IMR-90 (cell line): ENCODE data around the gene NSL1. TPM values are rescaled to one million over a fixed set of nuclear protein-coding genes. Genes with fewer than 3 reads are reported as not detected.

Experiments used
- ATAC-seq: fragments of 200-7000 bp; cut with Tn5 transposase; 2 replicates; pipeline ENCODE4 v1.9.1; 2020; ENCODE audit warnings: low read depth, mild to moderate bottlenecking, moderate library complexity
- BruUV-seq: library from RNA; stranded (reverse); fragments of 400-500 nt; replicated peaks from 2 replicates; lab custom pipeline; 2021; lab: Mats Ljungman, UMichigan
- CTCF ChIA-PET: fragments of 300-600 bp; formaldehyde crosslinking; extraction: SDS; loops from one replicate; lab custom pipeline; 2021; ENCODE audit warnings: antibody characterized with exemption; lab: Yijun Ruan, JAX
- POLR2A ChIA-PET: fragments of 300-600 bp; sonication (Branson Sonifier 250); formaldehyde crosslinking; loops from one replicate; lab custom pipeline; 2022; ENCODE audit warnings: antibody characterized with exemption; ENCODE audit not compliant: unreplicated experiment; lab: Charles Lee
- DNase-seq: peaks from one replicate; pipeline ENCODE4 v3.0.0; 2013
- H2AFZ ChIP-seq: replicated peaks from 2 replicates; pipeline ENCODE3; 2013; ENCODE audit warnings: low read length, mild to moderate bottlenecking; ENCODE audit not compliant: poor library complexity
- H2AK5ac ChIP-seq: 2 replicates; pipeline ENCODE4 v1.6.1; 2013; ENCODE audit warnings: low read depth, low read length, inconsistent platforms
- H2AK9ac ChIP-seq: replicated peaks from 2 replicates; pipeline ENCODE3; 2013; ENCODE audit warnings: mild to moderate bottlenecking, low read depth, low read length, moderate library complexity; ENCODE audit not compliant: poor library complexity
- H2BK120ac ChIP-seq: 2 replicates; pipeline ENCODE4 v1.6.1; 2013; ENCODE audit warnings: low read depth, low read length, inconsistent platforms
- H2BK15ac ChIP-seq: 3 replicates; pipeline ENCODE4 v1.6.1; 2013; ENCODE audit warnings: low read depth, low read length, inconsistent platforms
- H2BK20ac ChIP-seq: 2 replicates; pipeline ENCODE4 v1.6.1; 2013; ENCODE audit warnings: low read depth, mild to moderate bottlenecking, inconsistent platforms, low read length, moderate library complexity
- H2BK5ac ChIP-seq: 2 replicates; pipeline ENCODE4 v1.6.1; 2013; ENCODE audit warnings: mild to moderate bottlenecking, low read depth, low read length, inconsistent platforms; ENCODE audit not compliant: poor library complexity, severe bottlenecking
- H3K14ac ChIP-seq: replicated peaks from 2 replicates; pipeline ENCODE4 v1.6.1; 2013; ENCODE audit warnings: low read depth, low read length, inconsistent platforms
- H3K18ac ChIP-seq: 2 replicates; pipeline ENCODE4 v1.6.1; 2013; ENCODE audit warnings: low read depth, low read length, control low read depth
- H3K23ac ChIP-seq: 2 replicates; pipeline ENCODE4 v1.6.1; 2013; ENCODE audit warnings: low read depth, low read length, inconsistent platforms
- H3K27ac ChIP-seq: 2 replicates; pipeline ENCODE4 v1.5.1; 2013; ENCODE audit warnings: mild to moderate bottlenecking, control low read depth, low read length; ENCODE audit not compliant: insufficient read depth
- H3K27me3 ChIP-seq: 2 replicates; pipeline ENCODE4 v1.6.1; 2013; ENCODE audit warnings: low read length; ENCODE audit not compliant: control insufficient read depth, insufficient read depth
- H3K36me3 ChIP-seq: 2 replicates; pipeline ENCODE4 v1.6.1; 2013; ENCODE audit warnings: low read length, mixed read lengths; ENCODE audit not compliant: control insufficient read depth, insufficient read depth
- H3K4ac ChIP-seq: 2 replicates; pipeline ENCODE4 v1.6.1; 2013; ENCODE audit warnings: low read depth, low read length, inconsistent platforms
- H3K4me1 ChIP-seq: 2 replicates; pipeline ENCODE4 v1.6.1; 2013; ENCODE audit warnings: low read length, mixed read lengths; ENCODE audit not compliant: control insufficient read depth, insufficient read depth
- H3K4me2 ChIP-seq: 2 replicates; pipeline ENCODE4 v1.6.1; 2013; ENCODE audit warnings: low read depth, mild to moderate bottlenecking, control low read depth, low read length, moderate library complexity
- H3K4me3 ChIP-seq: 2 replicates; pipeline ENCODE4 v1.5.1; 2013; ENCODE audit warnings: low read depth, mild to moderate bottlenecking, control low read depth, low read length, moderate library complexity; ENCODE audit not compliant: insufficient read depth
- H3K56ac ChIP-seq: 2 replicates; pipeline ENCODE4 v1.6.1; 2013; ENCODE audit warnings: low read length, inconsistent platforms; ENCODE audit not compliant: insufficient read depth; ENCODE audit errors: extremely low read depth
- H3K79me1 ChIP-seq, 2 experiments: 2 replicates each; pipeline ENCODE4 v1.6.1; 2013; ENCODE audit warnings: low read length in 2 of 2, inconsistent platforms in 1 of 2, low read depth in 1 of 2
- H3K9ac ChIP-seq: 2 replicates; pipeline ENCODE4 v1.6.1; 2013; ENCODE audit warnings: low read depth, low read length, control low read depth
- H3K9me1 ChIP-seq: 2 replicates; pipeline ENCODE4 v1.6.1; 2013; ENCODE audit warnings: low read length, inconsistent platforms; ENCODE audit not compliant: insufficient read depth
- H3K9me3 ChIP-seq: 2 replicates; pipeline ENCODE4 v1.6.1; 2013; ENCODE audit warnings: low read length; ENCODE audit not compliant: control insufficient read depth, insufficient read depth
- H4K20me1 ChIP-seq: 2 replicates; pipeline ENCODE4 v1.6.1; 2013; ENCODE audit warnings: low read length, inconsistent platforms; ENCODE audit not compliant: insufficient read depth
- H4K5ac ChIP-seq: 2 replicates; pipeline ENCODE4 v1.6.1; 2013; ENCODE audit warnings: mild to moderate bottlenecking, low read depth, low read length, control low read depth
- H4K8ac ChIP-seq, 2 experiments: 2 replicates each; pipeline ENCODE4 v1.6.1; 2013; ENCODE audit warnings: low read depth in 2 of 2, low read length in 2 of 2, control low read depth in 1 of 2, inconsistent platforms in 1 of 2
- H4K91ac ChIP-seq: 2 replicates; pipeline ENCODE4 v1.6.1; 2013; ENCODE audit warnings: low read depth, low read length, inconsistent platforms; ENCODE audit not compliant: insufficient read depth
- BHLHE40 ChIP-seq: fragments of 150-350 bp; IDR thresholded peaks from 2 replicates; pipeline ENCODE4 v1.6.1; 2016; ENCODE audit warnings: mild to moderate bottlenecking, low read depth, low read length
- CEBPB ChIP-seq: IDR thresholded peaks from 2 replicates; pipeline ENCODE4 v1.6.1; 2012; ENCODE audit warnings: low read depth, low read length, improper control_type of control experiment
- CHD1 ChIP-seq: IDR thresholded peaks from 2 replicates; pipeline ENCODE4 v1.6.1; 2012; ENCODE audit warnings: low read depth, low read length, improper control_type of control experiment
- ELK1 ChIP-seq: fragments of 150-350 bp; IDR thresholded peaks from 2 replicates; pipeline ENCODE4 v1.6.1; 2016; ENCODE audit warnings: low read depth, mild to moderate bottlenecking, low read length, moderate library complexity, borderline replicate concordance
- FOS ChIP-seq: fragments of 150-350 bp; IDR thresholded peaks from 2 replicates; pipeline ENCODE4 v1.6.1; 2016; ENCODE audit warnings: low read depth, low read length
- MAFK ChIP-seq: IDR thresholded peaks from 2 replicates; pipeline ENCODE4 v1.6.1; 2012; ENCODE audit warnings: low read depth, low read length, improper control_type of control experiment
- MAZ ChIP-seq: IDR thresholded peaks from 2 replicates; pipeline ENCODE4 v1.6.1; 2012; ENCODE audit warnings: low read depth, mild to moderate bottlenecking, low read length, improper control_type of control experiment, moderate library complexity, borderline replicate concordance
- MXI1 ChIP-seq: IDR thresholded peaks from 2 replicates; pipeline ENCODE4 v1.6.1; 2012; ENCODE audit warnings: low read depth, mild to moderate bottlenecking, low read length, moderate library complexity, borderline replicate concordance
- NFE2L2 ChIP-seq: fragments of 150-350 bp; IDR thresholded peaks from 2 replicates; pipeline ENCODE4 v1.6.1; 2016; ENCODE audit warnings: low read depth, mild to moderate bottlenecking, low read length
- POLR2A ChIP-seq: IDR thresholded peaks from 2 replicates; pipeline ENCODE4 v1.6.1; 2012; ENCODE audit warnings: mild to moderate bottlenecking, low read depth, low read length
- RAD21 ChIP-seq: IDR thresholded peaks from 2 replicates; pipeline ENCODE4 v1.6.1; 2012; ENCODE audit warnings: low read length, improper control_type of control experiment
- RCOR1 ChIP-seq: IDR thresholded peaks from 2 replicates; pipeline ENCODE4 v1.6.1; 2012; ENCODE audit warnings: mild to moderate bottlenecking, low read length, improper control_type of control experiment; ENCODE audit not compliant: insufficient replicate concordance
- RFX5 ChIP-seq: IDR thresholded peaks from 2 replicates; pipeline ENCODE4 v1.8.0; 2012; ENCODE audit warnings: low read depth, mild to moderate bottlenecking, low read length, moderate library complexity
- SMC3 ChIP-seq: fragments of 150-350 bp; IDR thresholded peaks from 2 replicates; pipeline ENCODE4 v1.6.1; 2016; ENCODE audit warnings: low read depth, mild to moderate bottlenecking, antibody characterized with exemption, low read length, moderate library complexity
- USF2 ChIP-seq: fragments of 150-350 bp; IDR thresholded peaks from 2 replicates; pipeline ENCODE4 v1.6.1; 2017; ENCODE audit warnings: mild to moderate bottlenecking, antibody characterized with exemption, low read length, low read depth
- WGBS, 2 experiments: methylation state at CpG; one replicate each; pipeline versions ENCODE4 v1.1.5 to v1.1.7; 2013; ENCODE audit warnings: missing lambda C conversion rate in 2 of 2; ENCODE audit not compliant: insufficient read length in 1 of 2; ENCODE audit errors: extremely low coverage in 2 of 2; 5-methylcytosine and 5-hydroxymethylcytosine counted together
- dilution Hi-C: fragments of 300-500 bp; cut with HindIII; formaldehyde crosslinking; loops from one replicate; pipeline ENCODE4 v1.14.3; 2018; ENCODE audit warnings: low sequenced_read_pairs; ENCODE audit not compliant: unreplicated experiment
- in situ Hi-C: fragments of 300-500 bp; cut with MboI; formaldehyde crosslinking; loops from 3 replicates; pipeline ENCODE4 v1.14.3; 2019; ENCODE audit warnings: low sequenced_read_pairs, inconsistent platforms, mixed read lengths
- intact Hi-C: fragments of 100-400 bp; cut with micrococcal nuclease; formaldehyde crosslinking; loops from 2 replicates; pipeline ENCODE4 v1.10.0; 2022
- polyA plus RNA-seq, 3 experiments: library from polyadenylated mRNA; depleted of rRNA; stranded (reverse); fragments of >200 nt; gene quantifications; 2 replicates each; pipeline ENCODE4 v1.2.3, GENCODE V29; 2012; ENCODE audit warnings: low replicate concordance in 1 of 3
- total RNA-seq: library from RNA; depleted of rRNA; stranded (reverse); fragments of >200 nt; gene quantifications from 2 replicates; pipeline ENCODE4 v1.2.3, GENCODE V29; 2012

NSL1 gene
- total and polyA plus RNA-seq, 2 of the 4 experiments (the other 2 are of a cell fraction): 19.1 to 42.5 TPM

- H2BK15ac ChIP-seq: no peak overlapping the region
- no peaks in the 10 kb centered on the region for H3K9me3 ChIP-seq
- H3K27ac ChIP-seq: no peak overlapping the region
- in situ Hi-C loops: no loop called here
- no peak overlapping the region for H3K4me2 ChIP-seq
- CTCF ChIA-PET: no interaction called here
- H3K4me3 ChIP-seq: no peak overlapping the region
- no peak overlapping the region for H2AK9ac ChIP-seq
- H2BK20ac ChIP-seq: no peak overlapping the region
- intact Hi-C loops: no loop called here
- no peak overlapping the region for H2BK5ac ChIP-seq
- H3K18ac ChIP-seq: no peak overlapping the region
- H3K9ac ChIP-seq: no peak overlapping the region
- no TSS peak for BruUV-seq
- H3K9me1 ChIP-seq: 0 out of 2 replicates have a peak, but pooled peaks cover 3% of the 10 kb centered on the region
- no peak overlapping the region for H3K4ac ChIP-seq
- no peak overlapping the region for H2BK120ac ChIP-seq
- DNase-seq (peak; percentile 54), ATAC-seq (no peak)
- H3K14ac ChIP-seq: no peak overlapping the region
- no peaks in the 10 kb centered on the region for H4K20me1 ChIP-seq
- no peak overlapping the region for H2AK5ac ChIP-seq
- no peak overlapping the region for H2AFZ ChIP-seq
- H3K27me3 ChIP-seq: no peaks in the 10 kb centered on the region
- POLR2A ChIA-PET: interaction anchor here (0.5 kb wide), 1 partner anchor 119 kb away, joined by 4 read pairs; the partner anchor contains the start of gene ATF3
- no peaks in the 10 kb centered on the region for H3K36me3 ChIP-seq
- dilution Hi-C loops: no loop called here
- H3K23ac ChIP-seq: no peak overlapping the region
- no peak overlapping the region for H4K8ac ChIP-seq
- H3K56ac ChIP-seq: no peak overlapping the region
- H3K79me1 ChIP-seq: no peaks in the 10 kb centered on the region
- WGBS, 2 experiments: no CpG with 5 or more reads among the region's 13 CpGs
- no peaks in the 10 kb centered on the region for H3K4me1 ChIP-seq
- H4K91ac ChIP-seq: no peak overlapping the region
- H4K5ac ChIP-seq: no peak overlapping the region
- TF ChIP-seq MAZ (no peak), FOS (no peak), NFE2L2 (no peak), RCOR1 (no peak), RFX5 (no peak), RAD21 (no peak), USF2 (no peak), SMC3 (no peak), MXI1 (no peak), CEBPB (no peak), BHLHE40 (no peak), ELK1 (no peak), MAFK (no peak), CHD1 (no peak), POLR2A (no peak)
Measured at GRCh38 chr1:212727386-212728181, 64.0 kb downstream of the NSL1 start.
